OCI-LY7 (cell line): ENCODE data around the gene PRKD2. TPM values are rescaled to one million over a fixed set of nuclear protein-coding genes. Genes with fewer than 3 reads are reported as not detected.

Source experiments
- BruUV-seq: library from RNA; stranded (reverse); fragments of 400-500 nt; replicated peaks from 2 replicates; lab custom pipeline; 2021; lab: Mats Ljungman, UMichigan
- CTCF ChIA-PET: fragments of 300-600 bp; sonication (Branson Sonifier 250); formaldehyde crosslinking; loops from one replicate; lab custom pipeline; 2022; ENCODE audit warnings: antibody characterized with exemption; ENCODE audit not compliant: unreplicated experiment; lab: Charles Lee
- POLR2A ChIA-PET: fragments of 300-600 bp; sonication (Branson Sonifier 250); formaldehyde crosslinking; loops from one replicate; lab custom pipeline; 2022; ENCODE audit warnings: antibody characterized with exemption; lab: Charles Lee
- DNase-seq: peaks from one replicate; pipeline ENCODE4 v3.0.0-alpha.2; 2015; ENCODE audit warnings: low spot score
- H2AFZ ChIP-seq: fragments of 200-600 bp; sonication (generic), shearing (Covaris generic); 2 replicates; pipeline ENCODE4 v1.6.1; 2014; ENCODE audit warnings: mild to moderate bottlenecking, antibody characterized with exemption, low read length, moderate library complexity
- H3K27ac ChIP-seq: fragments of 200-600 bp; sonication (generic); 2 replicates; pipeline ENCODE4 v1.5.1; 2014; ENCODE audit warnings: mixed run types, low read depth, mild to moderate bottlenecking, moderate library complexity, low read length, inconsistent platforms; ENCODE audit not compliant: poor library complexity, severe bottlenecking
- H3K36me3 ChIP-seq: fragments of 200-600 bp; sonication (generic); 2 replicates; pipeline ENCODE4 v1.6.1; 2014; ENCODE audit warnings: mild to moderate bottlenecking, antibody characterized with exemption, low read length, moderate library complexity, mixed read lengths; ENCODE audit not compliant: insufficient read depth
- H3K4me1 ChIP-seq: fragments of 200-600 bp; sonication (generic); 2 replicates; pipeline ENCODE4 v1.5.1; 2014; ENCODE audit warnings: mild to moderate bottlenecking, low read length; ENCODE audit not compliant: insufficient read depth, poor library complexity, severe bottlenecking
- H3K4me2 ChIP-seq: fragments of 200-600 bp; sonication (generic); 2 replicates; pipeline ENCODE4 v1.6.1; 2014; ENCODE audit warnings: mild to moderate bottlenecking, low read length
- H3K4me3 ChIP-seq: fragments of 200-600 bp; sonication (generic); 2 replicates; pipeline ENCODE4 v1.5.1; 2014; ENCODE audit warnings: mild to moderate bottlenecking, low read depth, low read length; ENCODE audit not compliant: poor library complexity, severe bottlenecking
- H3K79me2 ChIP-seq: fragments of 200-600 bp; sonication (generic); 2 replicates; pipeline ENCODE4 v1.6.1; 2016; ENCODE audit warnings: low read depth, mild to moderate bottlenecking, low read length, moderate library complexity, mixed read lengths; ENCODE audit not compliant: insufficient read depth
- H3K9me2 ChIP-seq: fragments of 200-600 bp; sonication (generic); 2 replicates; pipeline ENCODE4 v1.6.1; 2016; ENCODE audit warnings: mild to moderate bottlenecking, low read length, mixed read lengths; ENCODE audit not compliant: insufficient read depth
- H3K9me3 ChIP-seq: fragments of 200-600 bp; sonication (generic); 2 replicates; pipeline ENCODE4 v1.6.1; 2014; ENCODE audit warnings: mild to moderate bottlenecking, mixed run types, low read length, mixed read lengths
- H4K20me1 ChIP-seq: fragments of 200-600 bp; sonication (generic); 2 replicates; pipeline ENCODE4 v1.6.1; 2014; ENCODE audit warnings: mild to moderate bottlenecking, antibody characterized with exemption, low read length, moderate library complexity, mixed read lengths; ENCODE audit not compliant: insufficient read depth
- CTCF ChIP-seq: fragments of 200-600 bp; sonication (generic); conservative IDR thresholded peaks from 2 replicates; pipeline ENCODE4 v1.5.1; 2014; ENCODE audit warnings: mild to moderate bottlenecking, antibody characterized with exemption, low read length, moderate library complexity, mixed read lengths
- EZH2phosphoT487 ChIP-seq: fragments of 200-600 bp; sonication (generic); IDR thresholded peaks from 2 replicates; pipeline ENCODE4 v1.6.1; 2018; ENCODE audit warnings: low read depth, borderline replicate concordance, mild to moderate bottlenecking, mixed run types, antibody characterized with exemption, low read length, moderate library complexity, mixed read lengths
- intact Hi-C: fragments of 100-400 bp; cut with micrococcal nuclease; formaldehyde crosslinking; loops from one replicate; pipeline ENCODE4 v1.10.0; 2022; ENCODE audit not compliant: unreplicated experiment
- total RNA-seq, 2 experiments: library from RNA; depleted of rRNA in 1 of 2; stranded (reverse); fragments of >200 nt in 1 of 2; shearing (Covaris generic) in 1 of 2; gene quantifications; 2 replicates each; pipeline ENCODE4 v1.2.3, GENCODE V29; 2014 to 2022

Gene PRKD2
- total RNA-seq, 2 experiments from 2014 or later = 30.5 to 89.2 TPM

DNA sequence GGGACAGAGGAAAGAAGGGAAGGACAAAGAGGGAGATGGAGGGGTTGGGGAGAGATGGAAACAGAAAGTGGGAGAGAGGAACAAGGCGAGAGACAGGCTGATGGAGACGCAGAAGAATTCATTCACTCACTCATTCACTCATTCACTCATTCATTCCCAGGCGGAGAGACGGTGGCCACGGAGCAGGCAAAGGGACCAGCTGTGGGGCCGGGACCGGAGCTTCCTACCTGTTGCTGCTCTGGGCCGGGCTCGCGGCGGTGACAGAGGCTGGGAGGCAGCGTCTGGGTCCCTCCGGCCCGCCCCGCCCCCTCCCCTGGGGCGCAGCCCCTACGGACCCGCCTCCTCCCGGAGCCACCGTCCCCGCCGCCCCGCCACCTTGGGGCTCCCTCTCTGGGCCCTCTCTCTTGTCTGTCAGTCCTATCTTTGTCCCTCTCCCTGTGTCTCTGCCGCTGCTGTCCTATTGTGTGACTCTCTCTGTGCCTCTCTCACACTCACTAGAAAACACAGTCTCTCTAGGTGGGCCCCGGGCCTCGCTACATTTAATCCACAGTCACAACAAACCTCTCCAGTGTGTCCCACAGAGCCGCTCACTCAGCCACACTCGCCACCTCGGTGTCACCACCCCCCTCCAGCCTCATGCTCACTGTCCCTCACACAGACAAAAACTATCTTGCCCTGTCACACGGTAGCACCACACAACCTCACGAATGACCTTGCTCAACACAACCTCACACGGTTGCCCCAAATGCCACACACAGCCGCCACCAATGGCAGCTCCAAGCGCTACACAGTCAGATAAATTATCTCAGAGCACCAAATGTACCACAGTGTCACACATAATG, 80.8 kb downstream of the PRKD2 start, which contains the start of gene GNG8:
Gene GNG8 (minus strand): TSS at position 283 of the 842 bp plus-strand sequence. CDS start 1,520 bp downstream, outside the sequence.
- no peaks in the 10 kb centered on the region for H3K79me2 ChIP-seq
- TF ChIP-seq EZH2phosphoT487 (no peak), CTCF (no peak)
- 0 out of 2 replicates have a peak within 1 kb of the TSS, but pooled peaks have one; percentile 29 for H2AFZ ChIP-seq
- no peak for DNase-seq
- H3K4me1 ChIP-seq = peaks cover 49% of the 10 kb centered on the region
- H3K9me2 ChIP-seq = no peaks in the 10 kb centered on the region
- no peaks in the 10 kb centered on the region for H3K9me3 ChIP-seq
- no TSS peak for BruUV-seq
- no peaks in the 10 kb centered on the region for H4K20me1 ChIP-seq
- no peaks in the 10 kb centered on the region for H3K36me3 ChIP-seq
- peak within 1 kb of the TSS; percentile 63; the same call in 1 of the 2 replicates for H3K4me2 ChIP-seq
- intact Hi-C loops = no loop called here
- no peak within 1 kb of the TSS for H3K4me3 ChIP-seq
- ChIA-PET CTCF (interaction anchor here (1.9 kb wide), 1 partner anchor 26 kb away, joined by 6 read pairs; the partner anchor contains the start of gene DACT3), POLR2A (interaction anchor here (0.6 kb wide), 1 partner anchor 974 kb away, joined by 3 read pairs; no protein-coding TSS in a partner anchor)
- H3K27ac ChIP-seq = no peak within 1 kb of the TSS

DNA sequence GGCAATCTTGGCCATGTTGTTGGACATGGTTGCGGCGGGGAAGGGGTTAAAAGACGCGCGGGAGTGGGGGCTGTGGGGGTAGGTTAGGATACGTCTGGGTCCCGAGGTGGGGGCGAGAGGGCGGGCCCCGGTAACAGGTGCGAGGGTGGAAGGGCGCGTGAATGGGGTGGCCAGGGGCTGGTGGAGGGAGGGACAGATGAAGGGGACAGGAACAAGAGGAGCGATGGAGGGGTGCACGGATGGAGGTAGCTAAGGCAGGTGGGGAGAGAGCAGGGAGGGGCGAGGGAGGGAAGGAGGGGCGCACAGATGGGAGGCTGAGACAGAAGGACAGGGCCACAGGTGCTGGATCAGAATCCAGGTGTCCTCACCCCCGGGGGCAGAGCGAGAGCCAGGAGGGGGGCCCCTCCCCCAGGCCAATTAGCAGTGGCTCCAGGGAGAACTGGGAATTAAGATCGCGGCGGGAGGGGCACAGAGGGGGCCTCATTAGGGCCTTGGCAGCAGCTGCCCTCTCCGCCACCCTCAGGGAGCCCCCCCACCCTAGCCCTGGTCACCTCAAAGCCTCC, 82.2 kb downstream of the PRKD2 start:
- peak overlapping the region; percentile 34 for H3K4me3 ChIP-seq

More for the DNA sequence above, 82.2 kb downstream of the PRKD2 start:
- no peaks in the 10 kb centered on the region for H3K9me3 ChIP-seq
- no peaks in the 10 kb centered on the region for H3K9me2 ChIP-seq
- TF ChIP-seq EZH2phosphoT487 = no peak
- TF ChIP-seq CTCF = no peak
- intact Hi-C loops = loop anchor here (1.0 kb wide), 1 partner anchor 28 kb away; no protein-coding TSS in a partner anchor
- peaks cover 45% of the 10 kb centered on the region for H3K4me1 ChIP-seq
- no TSS peak for BruUV-seq
- H3K79me2 ChIP-seq = no peaks in the 10 kb centered on the region
- ChIA-PET POLR2A (no interaction called here), CTCF (no interaction called here)
- no peaks in the 10 kb centered on the region for H4K20me1 ChIP-seq
- H3K36me3 ChIP-seq = no peaks in the 10 kb centered on the region
- H3K4me2 ChIP-seq = peak overlapping the region; percentile 63
- no peak overlapping the region for H2AFZ ChIP-seq
- H3K27ac ChIP-seq = no peak overlapping the region
- DNase-seq = no peak
